CD1c-positive myeloid dendritic cell (primary cell): ENCODE results near the gene MED9.
"Not testable (repeated sequence)": the region's sequence is repeated elsewhere in the genome, so short reads cannot be mapped to it uniquely, and the experiment has no call there.

Source experiments
- DNase-seq: peaks from one replicate; pipeline ENCODE4 v3.0.0-alpha.2; 2016; ENCODE audit errors: extremely low spot score

The MED9 gene

DNA sequence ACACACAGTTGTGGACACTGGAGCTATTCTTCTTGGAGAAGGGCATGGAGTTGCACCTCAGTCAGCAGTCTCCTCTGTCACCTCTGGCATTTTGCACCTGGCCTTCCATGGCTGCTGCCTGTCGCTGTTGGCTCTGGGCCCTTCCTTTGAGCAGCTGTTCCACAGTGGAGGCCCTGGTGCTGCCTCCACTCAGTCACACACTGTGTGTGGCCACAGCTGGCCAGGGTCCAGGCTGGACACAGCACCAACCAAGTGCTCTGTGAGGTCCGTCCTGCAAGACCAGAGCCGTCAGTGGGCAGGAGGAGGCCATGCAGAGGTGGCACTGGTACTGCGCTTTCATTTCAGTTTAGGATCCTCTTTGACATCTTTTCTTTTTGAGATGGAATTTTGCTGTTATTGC, 21.6 kb upstream of the MED9 start:
- DNase-seq, result no peak

DNA sequence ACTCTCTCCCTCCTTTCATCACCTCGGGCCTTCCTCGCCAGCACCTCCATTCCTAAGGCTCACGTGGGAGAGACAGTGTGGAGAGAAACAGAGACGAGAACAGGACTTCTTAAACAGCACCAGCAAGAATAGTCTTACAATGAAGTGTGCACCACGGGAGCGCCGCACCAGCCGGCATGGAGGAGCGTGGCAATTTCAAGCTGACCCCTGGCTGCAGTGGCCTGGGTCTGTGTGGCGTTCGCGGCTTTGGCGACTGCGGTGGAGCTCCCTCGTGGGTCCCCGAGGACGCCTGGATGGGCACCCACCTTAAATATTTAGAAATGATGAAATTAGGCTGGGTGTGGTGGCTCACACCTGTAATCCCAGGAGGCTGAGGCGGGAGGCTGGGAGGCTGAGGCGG, 20.5 kb upstream of the MED9 start:
- no peak for DNase-seq

DNA sequence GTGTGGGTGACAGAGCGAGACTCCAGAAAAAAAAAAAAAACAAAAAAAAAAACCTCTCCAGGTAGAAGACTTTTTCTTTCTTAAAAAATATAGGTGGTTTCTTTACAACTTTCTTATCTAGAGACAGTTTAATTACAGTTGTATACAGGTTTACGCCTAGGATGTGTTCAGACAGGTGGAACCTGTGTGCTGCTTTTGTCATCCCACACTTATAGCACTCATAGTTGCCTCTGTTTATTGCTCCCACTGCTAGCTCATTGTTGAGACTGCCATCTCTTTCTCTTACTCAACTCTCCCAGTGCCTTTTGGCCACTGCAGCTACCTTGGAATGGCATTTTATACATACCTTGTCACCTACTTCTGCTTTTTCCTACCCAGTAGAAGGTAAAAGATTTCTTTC, 19.1 kb upstream of the MED9 start:
- DNase-seq, result no peak

DNA sequence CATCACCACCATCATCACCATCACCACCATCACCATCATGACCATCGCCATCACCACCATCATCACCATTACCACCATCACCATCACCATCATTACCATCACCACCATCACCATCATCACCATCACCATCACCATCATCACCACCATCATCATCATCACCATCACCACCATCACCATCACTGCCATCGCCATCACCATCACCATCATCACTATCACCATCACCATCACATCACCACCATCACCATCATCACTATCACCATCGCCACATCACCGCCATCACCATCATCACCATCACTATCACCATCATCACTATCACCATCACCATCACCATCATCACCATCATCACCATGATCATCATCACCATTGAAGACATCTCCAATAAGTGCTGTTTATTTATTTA, 16.8 kb upstream of the MED9 start:
- DNase-seq, result no peak

DNA sequence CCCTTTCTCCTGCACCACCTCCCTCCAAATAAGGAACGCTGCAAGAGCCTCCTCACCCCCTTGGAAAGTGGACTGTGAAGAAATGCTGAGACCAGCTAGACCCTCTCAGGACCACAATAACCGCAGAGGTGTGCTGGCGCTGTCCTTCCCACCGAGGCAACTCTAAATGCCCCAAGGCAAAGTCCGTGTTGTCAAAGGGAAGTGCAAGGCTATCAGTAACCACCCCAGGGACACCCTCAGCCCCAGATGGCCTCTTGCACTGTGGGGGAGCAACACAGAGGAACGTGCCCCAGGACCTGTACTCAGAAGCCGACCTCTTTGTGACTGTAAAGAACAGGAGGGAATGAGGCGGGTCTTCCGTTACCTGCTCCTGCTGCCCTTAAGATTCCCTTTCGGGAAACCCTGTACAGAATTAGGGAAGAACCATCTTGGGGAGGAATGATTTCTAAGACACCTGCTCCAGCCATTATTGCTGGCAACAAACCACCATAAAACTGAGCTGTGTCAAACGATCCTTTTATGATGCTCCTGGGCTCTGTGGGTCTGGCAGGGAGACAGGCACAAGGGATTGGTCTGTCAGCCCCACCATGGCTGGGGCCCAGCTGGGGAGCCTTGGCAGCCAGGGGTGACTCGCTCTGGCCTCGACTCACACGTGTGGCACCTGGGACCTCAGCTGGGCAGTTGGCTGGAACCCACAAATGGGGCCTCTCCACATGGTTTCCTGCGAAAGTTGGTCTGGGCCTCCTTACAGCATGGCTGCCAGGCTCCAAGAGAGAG, 14.6 kb upstream of the MED9 start:
- DNase-seq, result no peak

DNA sequence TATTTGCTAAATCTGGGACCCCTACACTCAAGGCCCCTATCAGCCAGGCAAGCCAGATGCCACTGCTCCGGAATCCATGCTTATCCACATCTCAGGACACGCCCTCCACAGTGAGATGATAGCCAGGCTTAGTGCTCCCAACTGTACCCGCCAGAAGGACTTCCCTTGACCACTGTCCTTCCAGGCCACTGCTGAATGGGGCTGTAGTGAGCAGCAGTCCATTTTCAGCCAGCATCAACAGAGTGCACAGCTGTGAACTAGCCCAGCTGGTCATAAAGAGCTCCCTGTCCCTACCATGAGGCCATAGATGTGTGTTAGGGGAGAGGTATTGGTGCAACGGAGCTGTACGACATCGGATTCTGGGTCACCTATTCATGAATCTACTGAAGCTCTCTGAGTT, 13.0 kb upstream of the MED9 start:
- DNase-seq, result no peak

DNA sequence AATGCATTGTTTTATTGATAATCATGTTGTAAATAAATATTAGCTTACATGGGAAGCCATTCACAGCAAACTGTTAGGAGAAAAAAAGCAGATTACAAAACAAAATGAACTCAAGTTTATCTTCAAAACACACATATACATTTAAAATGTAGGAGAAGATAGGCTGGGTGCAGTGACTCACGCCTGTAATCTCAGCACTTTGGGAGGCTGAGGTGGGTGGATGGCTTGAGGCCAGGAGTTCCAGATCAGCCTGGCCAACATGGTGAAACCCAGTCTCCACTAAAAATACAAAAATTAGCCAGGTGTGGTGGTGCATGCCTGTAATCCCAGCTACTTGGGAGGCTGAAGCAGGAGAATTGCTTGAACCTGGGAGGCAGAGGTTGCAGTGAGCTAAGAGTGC, 10.9 kb upstream of the MED9 start:
- DNase-seq, result not testable (repeated sequence)

DNA sequence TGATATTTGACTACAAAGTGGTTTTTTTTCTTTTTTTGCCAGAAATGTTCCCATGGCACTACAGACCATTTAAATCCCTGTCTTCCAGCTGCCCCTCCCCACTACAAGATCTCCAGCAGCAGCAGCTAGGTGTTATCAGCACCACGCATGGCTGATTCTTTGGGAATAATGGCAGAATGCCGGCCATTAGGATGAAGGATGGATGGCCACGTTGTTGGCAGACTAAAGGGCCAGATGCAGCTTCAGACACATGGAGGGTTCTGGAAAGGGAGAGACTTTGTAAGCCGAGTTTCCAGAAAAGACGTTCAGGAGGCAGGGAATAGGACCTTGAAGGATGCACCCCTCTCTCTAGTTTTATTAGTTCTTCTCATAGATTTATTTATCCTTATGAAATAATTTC, 10.3 kb upstream of the MED9 start:
- no peak for DNase-seq

DNA sequence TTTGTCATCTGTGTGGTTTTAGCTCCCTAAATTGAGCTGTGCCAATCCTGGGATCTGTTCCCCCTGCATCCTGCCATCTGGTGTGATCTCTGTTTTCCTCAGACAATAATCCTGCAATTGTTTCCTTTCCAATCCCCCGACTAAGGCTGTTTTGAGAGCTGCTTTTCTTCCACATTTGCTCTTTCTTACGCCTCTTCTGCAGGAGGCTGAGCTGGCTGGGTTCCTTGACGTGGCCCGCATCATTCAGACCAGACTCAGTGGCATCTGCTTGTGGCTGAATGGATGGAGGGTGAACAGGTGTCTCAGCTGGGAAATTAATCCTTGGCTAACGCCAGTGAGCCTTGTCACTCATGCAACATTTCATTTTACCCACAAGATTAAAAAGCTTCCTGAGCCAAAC, 9.8 kb upstream of the MED9 start:
- DNase-seq, result no peak

DNA sequence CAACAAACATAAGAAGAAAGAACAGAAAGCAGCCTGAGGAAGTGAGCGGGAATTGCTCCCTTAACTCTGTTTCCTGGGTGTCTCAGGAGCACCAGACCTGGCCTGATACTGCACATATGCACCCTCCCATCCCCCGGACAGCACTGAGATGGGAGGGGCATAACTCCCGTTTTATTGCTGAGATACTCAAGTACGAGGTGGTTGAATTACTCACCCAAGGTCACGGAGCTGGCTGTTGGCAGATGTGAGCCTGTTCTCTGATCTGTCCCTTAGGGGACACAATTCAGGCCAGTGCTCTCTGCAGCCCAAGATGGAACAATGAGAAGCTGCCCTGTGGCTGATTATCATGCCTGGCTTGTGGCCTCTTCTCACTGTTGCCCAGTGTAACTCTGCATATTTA, 9.1 kb upstream of the MED9 start:
- DNase-seq, result no peak

DNA sequence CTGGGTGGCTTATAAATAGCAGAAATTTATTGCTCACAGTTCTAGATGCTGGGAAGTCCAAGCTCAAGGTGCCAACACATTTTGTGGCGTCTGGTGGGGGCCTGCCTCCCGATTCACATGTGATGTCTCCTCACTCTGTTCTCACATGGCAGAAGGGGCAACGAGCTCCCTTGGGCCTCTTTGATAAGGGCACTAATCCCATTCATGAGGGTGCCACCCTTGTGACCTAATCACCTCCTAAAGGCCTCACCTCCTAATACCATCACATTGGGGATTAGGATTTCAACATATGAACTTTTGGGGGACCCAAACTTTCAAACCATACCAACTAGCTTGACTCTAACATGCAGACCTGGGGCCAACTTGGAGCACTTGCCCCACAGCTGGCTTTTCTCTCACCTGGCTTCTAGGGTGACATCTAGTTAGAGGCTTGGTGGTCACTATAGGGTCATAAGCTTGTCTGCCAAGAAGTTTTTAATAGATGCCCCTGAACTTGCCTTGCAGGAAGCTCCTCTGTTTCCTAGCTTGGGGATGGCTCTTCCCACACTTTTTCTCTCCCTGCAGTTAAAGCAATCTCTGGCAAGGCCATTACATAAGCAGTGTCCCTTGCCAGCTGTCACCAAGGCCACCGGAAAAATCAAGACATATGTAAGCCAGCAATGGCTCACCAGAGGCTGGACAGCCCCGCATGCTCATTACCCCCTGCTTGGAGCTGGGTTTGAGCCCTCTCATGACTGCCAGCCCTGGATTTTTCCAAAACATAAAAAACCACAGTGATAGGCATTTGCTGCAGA, 8.4 kb upstream of the MED9 start:
- no peak for DNase-seq

DNA sequence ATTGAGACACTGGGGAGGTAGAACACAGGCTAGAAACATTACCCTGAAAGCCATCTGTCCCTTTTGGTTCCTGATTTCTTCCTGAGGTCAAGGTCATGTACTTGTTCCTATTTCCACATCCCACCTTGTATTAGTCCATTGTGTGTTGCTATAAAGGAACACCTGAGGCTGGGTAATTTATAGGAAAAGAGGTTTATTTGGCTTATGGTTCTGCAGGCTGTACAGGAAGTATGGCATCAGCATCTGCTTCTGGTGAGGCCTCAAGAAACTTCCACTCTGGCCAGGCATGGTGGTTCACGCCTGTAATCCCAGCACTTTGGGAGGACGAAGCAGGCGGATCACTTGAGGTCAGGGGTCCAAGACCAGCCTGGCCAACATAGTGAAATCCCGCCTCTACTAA, 7.4 kb upstream of the MED9 start:
- DNase-seq, result no peak

DNA sequence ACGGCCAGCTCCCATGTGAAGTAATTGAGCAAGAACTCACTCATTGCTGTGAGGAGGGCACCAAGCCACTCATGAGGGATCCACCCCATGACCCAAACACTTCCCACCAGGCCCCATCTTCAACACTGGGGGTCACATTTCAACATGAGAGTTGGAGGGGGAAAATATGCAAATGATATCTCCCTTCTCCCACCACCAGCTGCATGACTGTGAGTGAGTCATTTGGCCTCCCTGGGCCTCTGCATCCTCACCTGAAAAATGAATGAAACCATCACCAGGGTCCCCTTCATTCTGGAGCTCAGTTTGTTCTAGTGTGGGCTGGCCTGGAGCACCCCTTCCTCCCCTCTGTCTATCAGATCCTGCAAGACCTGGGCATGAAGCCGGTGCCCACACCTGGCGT, 6.8 kb upstream of the MED9 start:
- no peak for DNase-seq

DNA sequence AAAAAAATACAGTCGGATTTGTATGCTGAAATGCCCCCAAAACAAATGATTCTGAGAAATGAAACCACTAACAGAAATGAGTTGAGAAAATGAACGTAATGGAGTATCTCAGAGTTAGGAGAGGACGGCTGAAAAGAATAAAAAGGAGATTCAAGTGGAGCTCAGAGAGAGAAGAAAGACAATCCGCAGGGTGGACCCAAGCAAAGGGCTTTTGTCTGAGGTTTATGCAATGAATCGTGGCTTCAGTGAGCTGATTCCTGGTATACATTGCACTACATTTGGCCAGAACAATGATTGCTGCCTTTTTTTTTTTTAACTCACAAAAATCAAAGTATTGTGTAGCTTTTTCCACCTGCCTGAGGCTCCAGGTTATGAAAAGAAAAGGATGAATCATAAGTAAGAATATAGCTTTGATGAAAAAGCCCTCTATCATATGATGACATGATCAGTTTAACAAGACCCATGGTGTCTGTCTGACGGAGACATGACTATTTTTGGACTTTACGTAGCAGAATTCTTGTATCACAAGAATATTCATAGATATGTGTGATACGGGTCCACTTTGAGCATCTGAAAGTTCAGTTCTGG, 4.4 kb upstream of the MED9 start:
- DNase-seq, result no peak

DNA sequence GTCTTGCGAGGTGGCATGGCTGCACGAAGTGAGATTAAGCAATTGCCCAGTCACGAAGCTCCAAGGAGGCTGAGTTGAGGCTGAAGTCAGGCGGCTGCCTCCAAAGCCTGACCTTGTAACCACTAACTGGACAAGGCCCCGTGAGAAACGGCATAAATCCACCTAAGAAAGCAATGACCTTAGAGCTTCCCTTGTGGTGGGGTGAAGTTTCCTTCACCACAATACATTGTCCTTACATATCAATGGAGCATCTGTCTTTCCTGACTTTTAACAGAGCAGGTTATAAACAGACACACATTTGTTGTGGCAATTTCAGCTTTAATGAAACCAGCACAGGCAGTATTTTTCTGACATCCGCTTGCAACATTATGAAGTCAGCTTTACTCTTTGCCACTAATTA, 2.5 kb upstream of the MED9 start:
- DNase-seq, result no peak

DNA sequence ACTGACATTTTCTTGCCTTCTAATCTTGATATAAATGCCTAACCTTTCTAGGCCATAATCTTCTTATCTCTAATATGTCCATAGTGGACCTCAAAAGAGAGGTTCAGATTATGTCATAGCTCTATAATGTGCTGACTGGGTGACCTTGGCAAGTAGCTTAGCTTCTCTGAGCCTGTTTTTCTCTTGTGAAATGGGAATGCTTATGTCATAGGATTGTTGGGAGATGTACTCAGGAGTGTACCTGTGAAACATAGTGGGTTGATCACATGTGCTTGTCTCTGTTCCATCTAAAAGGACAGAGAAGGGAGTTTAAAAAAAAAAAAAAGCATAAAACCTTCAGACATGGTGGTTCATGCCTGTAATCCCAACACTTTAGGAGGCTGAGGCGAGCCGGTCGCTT, 2.4 kb downstream of the MED9 start:
- no peak for DNase-seq

DNA sequence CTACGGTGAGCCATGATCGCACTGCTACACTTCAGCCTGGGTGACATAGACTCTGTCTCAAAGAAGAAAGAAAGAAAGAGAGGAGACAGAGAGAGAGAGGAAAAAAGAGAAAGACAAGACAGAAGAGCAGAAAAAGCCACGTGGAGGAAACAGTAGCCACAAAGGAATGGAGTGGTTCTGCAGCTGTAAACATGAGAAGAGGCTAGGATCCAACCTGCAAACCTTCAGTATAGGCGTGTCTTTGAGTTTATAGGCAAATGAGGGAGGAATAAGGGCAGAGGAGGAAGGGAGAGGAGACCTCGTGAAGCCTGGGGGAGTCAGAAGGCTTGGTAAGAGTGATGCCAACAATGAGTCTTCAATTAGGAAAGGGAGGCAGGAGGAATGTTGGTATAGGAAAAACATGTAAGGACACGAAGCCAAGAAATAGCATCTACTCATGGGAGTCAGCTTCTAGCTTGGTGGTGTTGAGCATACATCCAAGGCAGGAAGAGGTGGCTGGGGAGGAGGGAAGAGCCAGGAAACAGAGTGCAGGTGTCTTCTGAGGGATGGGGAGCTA, 3.9 kb downstream of the MED9 start:
- no peak for DNase-seq

DNA sequence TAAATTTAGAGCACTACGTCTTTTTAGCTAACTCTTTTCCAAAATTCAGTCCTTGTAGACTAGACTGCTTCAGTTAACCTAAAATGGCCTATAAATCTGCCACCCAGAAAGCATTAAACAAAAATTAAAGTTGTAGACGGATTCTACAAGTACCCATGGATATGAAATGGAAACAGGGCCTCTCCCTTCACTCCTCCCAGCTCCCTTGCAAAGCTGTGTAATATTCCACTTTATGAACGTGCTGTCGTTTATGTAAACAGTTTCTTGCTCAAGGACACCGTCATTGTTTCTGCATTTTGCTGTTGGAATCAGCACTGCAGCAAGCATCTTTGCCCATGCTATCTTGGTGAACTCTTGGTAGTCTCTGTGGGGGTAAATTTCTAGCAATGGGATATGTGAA, 5.1 kb downstream of the MED9 start:
- no peak for DNase-seq

DNA sequence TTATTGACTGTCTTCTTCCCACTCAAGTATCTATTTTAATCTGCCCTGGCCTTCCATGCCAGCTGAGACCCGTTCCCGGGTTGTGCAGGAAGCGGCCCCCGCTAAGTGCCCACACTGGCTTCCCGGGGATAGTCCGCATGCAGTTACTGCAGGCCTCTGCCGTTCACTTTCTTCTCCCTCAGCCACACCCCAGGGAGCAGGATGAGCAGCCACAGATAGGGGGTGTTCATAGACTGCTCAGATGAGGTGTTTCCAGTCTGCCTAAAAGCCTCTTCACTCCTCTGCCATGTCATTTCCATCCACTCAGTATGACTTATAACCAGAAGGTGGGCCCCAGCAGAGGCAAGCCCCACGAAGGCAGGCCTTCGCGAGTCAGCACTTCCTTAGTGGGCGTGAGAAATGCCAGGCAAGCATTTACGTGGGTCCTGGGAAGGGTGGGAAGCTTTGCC, 7.7 kb downstream of the MED9 start:
- DNase-seq, result no peak

DNA sequence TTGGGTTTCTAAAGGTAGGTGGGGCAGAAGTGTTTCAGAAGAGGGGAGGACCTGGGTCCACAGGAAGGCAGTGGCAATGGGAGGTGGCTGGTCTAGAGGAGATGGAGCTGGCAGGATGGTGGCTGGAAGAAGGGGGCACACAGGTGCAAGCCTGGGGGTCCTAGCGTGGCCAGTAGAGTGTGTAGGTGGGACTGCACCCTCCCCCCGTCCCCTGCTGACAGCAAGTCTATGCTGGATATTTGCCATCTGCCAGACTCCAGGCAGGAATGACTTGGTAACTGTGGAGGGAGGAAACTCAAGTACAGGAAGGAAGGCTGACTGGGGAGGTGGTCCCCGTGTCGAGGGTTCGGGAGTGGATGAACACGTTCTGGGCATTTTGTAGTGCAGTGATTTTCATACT, 8.6 kb downstream of the MED9 start:
- DNase-seq, result no peak

DNA sequence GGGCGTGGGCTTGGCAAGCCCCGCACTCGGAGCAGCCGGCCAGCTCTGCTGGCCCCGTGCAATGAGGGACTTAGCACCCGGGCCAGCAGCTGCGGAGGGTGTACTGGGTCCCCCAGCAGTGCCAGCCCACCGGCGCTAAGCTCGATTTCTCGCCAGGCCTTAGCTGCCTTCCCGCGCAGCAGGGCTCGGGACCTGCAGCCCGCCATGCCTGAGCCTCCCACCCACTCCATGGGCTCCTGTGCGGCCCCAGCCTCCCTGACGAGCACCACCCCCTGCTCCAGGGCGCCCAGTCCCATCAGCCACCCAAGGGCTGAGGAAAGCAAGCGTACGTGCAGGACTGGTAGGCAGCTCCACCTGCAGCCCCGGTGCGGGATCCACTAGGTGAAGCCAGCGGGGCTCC, 9.6 kb downstream of the MED9 start:
- not testable (repeated sequence) for DNase-seq

DNA sequence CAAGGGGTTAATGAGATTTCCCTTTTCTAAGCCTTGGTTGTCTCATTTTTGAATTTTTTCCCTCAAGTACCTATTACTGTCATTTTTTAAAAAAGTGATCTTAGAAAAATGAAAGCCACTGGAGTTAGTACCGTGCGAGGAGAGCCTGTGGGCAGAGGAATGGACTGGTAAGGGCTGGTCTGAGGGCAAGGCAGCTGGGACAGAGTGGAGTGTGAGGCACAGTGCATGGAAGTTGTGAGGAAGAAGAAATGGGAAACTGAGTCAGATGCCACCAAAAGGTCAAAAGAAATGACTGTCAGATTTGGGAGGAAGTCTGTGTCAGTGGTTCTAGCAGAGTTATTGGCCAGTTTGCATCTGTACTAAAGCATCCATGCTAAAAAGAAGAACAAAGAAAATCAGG, 11.2 kb downstream of the MED9 start:
- no peak for DNase-seq

DNA sequence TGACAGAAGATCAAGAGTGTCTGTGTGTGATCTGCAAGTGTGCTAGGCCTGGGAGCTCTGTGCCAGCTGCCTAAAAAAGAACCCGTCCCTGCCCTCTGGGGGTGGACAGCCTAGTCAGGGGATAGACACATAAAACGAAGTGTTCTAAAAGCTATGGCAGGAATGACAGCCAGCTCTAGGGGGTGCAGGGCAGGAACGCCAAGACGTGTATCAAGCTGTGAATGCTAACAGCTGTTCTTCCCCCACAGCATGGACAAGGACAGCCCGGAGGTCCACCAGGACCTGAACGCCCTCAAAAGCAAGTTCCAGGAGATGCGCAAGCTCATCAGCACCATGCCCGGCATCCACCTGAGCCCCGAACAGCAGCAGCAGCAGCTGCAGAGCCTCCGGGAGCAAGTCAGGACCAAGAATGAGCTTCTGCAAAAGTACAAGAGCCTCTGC, 14.3 kb downstream of the MED9 start:
- no peak for DNase-seq
